NCI-H2171 treated with DMSO at 0.1 percent for 48 hours (cell line): ENCODE data around the gene ARFGEF3.
"Not testable (repeated sequence)": the region's sequence is repeated elsewhere in the genome, so short reads cannot be mapped to it uniquely, and the experiment has no call there.

Experiments used
- DNase-seq: peaks from one replicate; lab custom pipeline; 2025; lab: John Stamatoyannopoulos, UW

The ARFGEF3 gene

GRCh38 chr6:138277835-138278234, 116.1 kb downstream of the ARFGEF3 start:
- DNase-seq, result no peak

- DNase-seq, result peak; percentile 6
Observed at GRCh38 chr6:138278326-138278725, 116.6 kb downstream of the ARFGEF3 start.

GRCh38 chr6:138285800-138286199, 124.1 kb downstream of the ARFGEF3 start:
- no peak for DNase-seq

- DNase-seq, result no peak
Observed at GRCh38 chr6:138286698-138287097, 125.0 kb downstream of the ARFGEF3 start.

- peak; percentile 43 for DNase-seq
Observed at GRCh38 chr6:138287144-138287955, 125.6 kb downstream of the ARFGEF3 start.

- not testable (repeated sequence) for DNase-seq
Observed at GRCh38 chr6:138288428-138289085, 126.8 kb downstream of the ARFGEF3 start.

GRCh38 chr6:138289739-138290138, 128.0 kb downstream of the ARFGEF3 start:
- DNase-seq, result peak; percentile 28

- DNase-seq, result no peak
Observed at GRCh38 chr6:138290423-138290962, 128.8 kb downstream of the ARFGEF3 start.

GRCh38 chr6:138291036-138291848, 129.5 kb downstream of the ARFGEF3 start:
- DNase-seq, result no peak

- DNase-seq, result no peak
Observed at GRCh38 chr6:138291849-138292181, 130.1 kb downstream of the ARFGEF3 start.

- DNase-seq, result no peak
Observed at GRCh38 chr6:138292482-138292881, 130.7 kb downstream of the ARFGEF3 start.

- DNase-seq, result no peak
Observed at GRCh38 chr6:138293428-138294395, 132.0 kb downstream of the ARFGEF3 start.

- DNase-seq, result no peak
Observed at GRCh38 chr6:138296381-138296780, 134.6 kb downstream of the ARFGEF3 start.

GRCh38 chr6:138296786-138297185, 135.0 kb downstream of the ARFGEF3 start:
- no peak for DNase-seq

GRCh38 chr6:138297761-138298298, 136.1 kb downstream of the ARFGEF3 start:
- DNase-seq, result no peak

- DNase-seq, result no peak
Observed at GRCh38 chr6:138300469-138300868, 138.7 kb downstream of the ARFGEF3 start.

- DNase-seq, result no peak
Observed at GRCh38 chr6:138302554-138302953, 140.8 kb downstream of the ARFGEF3 start.

- no peak for DNase-seq
Observed at GRCh38 chr6:138307352-138307751, 145.6 kb downstream of the ARFGEF3 start.

- DNase-seq, result no peak
Observed at GRCh38 chr6:138307816-138308730, 146.3 kb downstream of the ARFGEF3 start.

GRCh38 chr6:138308731-138309110, 147.0 kb downstream of the ARFGEF3 start:
- DNase-seq, result no peak
